H9 (cell line): ENCODE results near the gene UTS2R. TPM values are rescaled to one million over a fixed set of nuclear protein-coding genes. Genes with fewer than 3 reads are reported as not detected.

Experiments used
- DNase-seq: peaks from one replicate; pipeline ENCODE4 v3.0.0-alpha.2; 2017
- H2AFZ ChIP-seq: one replicate; pipeline ENCODE4 v1.6.1; 2013; ENCODE audit warnings: mild to moderate bottlenecking, low read length, control low read depth, moderate library complexity
- H2AK5ac ChIP-seq: 2 replicates; pipeline ENCODE4 v1.6.1; 2013; ENCODE audit warnings: low read length, control low read depth, mixed read lengths; ENCODE audit not compliant: insufficient read length
- H2BK120ac ChIP-seq: one replicate; pipeline ENCODE4 v1.6.1; 2013; ENCODE audit warnings: low read depth, mild to moderate bottlenecking, low read length, control low read depth, inconsistent platforms; ENCODE audit not compliant: poor library complexity, severe bottlenecking
- H2BK12ac ChIP-seq: 2 replicates; pipeline ENCODE4 v1.6.1; 2013; ENCODE audit warnings: low read length, control low read depth, mixed read lengths, low read depth; ENCODE audit not compliant: insufficient read length
- H2BK15ac ChIP-seq: 2 replicates; pipeline ENCODE4 v1.6.1; 2013; ENCODE audit warnings: low read depth, low read length, control low read depth
- H2BK20ac ChIP-seq: one replicate; pipeline ENCODE4 v1.6.1; 2013; ENCODE audit warnings: low read depth, mild to moderate bottlenecking, low read length, control low read depth, inconsistent platforms; ENCODE audit not compliant: poor library complexity, severe bottlenecking
- H2BK5ac ChIP-seq: 2 replicates; pipeline ENCODE4 v1.6.1; 2013; ENCODE audit warnings: low read length, control low read depth, mixed read lengths; ENCODE audit not compliant: insufficient read length
- H3K14ac ChIP-seq: 2 replicates; pipeline ENCODE4 v1.6.1; 2013; ENCODE audit warnings: low read length, control low read depth; ENCODE audit not compliant: insufficient read depth
- H3K18ac ChIP-seq: 2 replicates; pipeline ENCODE4 v1.6.1; 2013; ENCODE audit warnings: low read depth, mild to moderate bottlenecking, mixed read lengths, low read length, control low read depth; ENCODE audit not compliant: insufficient read length
- H3K23ac ChIP-seq: 2 replicates; pipeline ENCODE4 v1.6.1; 2013; ENCODE audit warnings: low read length, control low read depth, mixed read lengths, low read depth; ENCODE audit not compliant: insufficient read length
- H3K23me2 ChIP-seq: 2 replicates; pipeline ENCODE4 v1.6.1; 2013; ENCODE audit warnings: low read depth, mild to moderate bottlenecking, mixed read lengths, low read length, control low read depth; ENCODE audit not compliant: insufficient read length, poor library complexity, severe bottlenecking
- H3K27ac ChIP-seq: 2 replicates; pipeline ENCODE4 v1.5.1; 2013; ENCODE audit warnings: low read length, control low read depth, mixed read lengths, low read depth; ENCODE audit not compliant: insufficient read length
- H3K27me3 ChIP-seq: 2 replicates; pipeline ENCODE4 v1.6.1; 2013; ENCODE audit warnings: low read length, control low read depth, inconsistent platforms; ENCODE audit not compliant: insufficient read depth
- H3K4ac ChIP-seq: 2 replicates; pipeline ENCODE4 v1.6.1; 2013; ENCODE audit warnings: low read depth, mild to moderate bottlenecking, control low read depth, inconsistent platforms, low read length, moderate library complexity
- H3K4me1 ChIP-seq: 2 replicates; pipeline ENCODE4 v1.6.1; 2013; ENCODE audit warnings: low read length, control low read depth, inconsistent platforms; ENCODE audit not compliant: insufficient read depth
- H3K4me2 ChIP-seq: 2 replicates; pipeline ENCODE4 v1.6.1; 2013; ENCODE audit warnings: low read length, control low read depth, mixed read lengths; ENCODE audit not compliant: insufficient read length, insufficient read depth
- H3K56ac ChIP-seq: 2 replicates; pipeline ENCODE4 v1.6.1; 2013; ENCODE audit warnings: low read depth, mild to moderate bottlenecking, mixed read lengths, low read length, control low read depth; ENCODE audit not compliant: insufficient read length
- H3K79me1 ChIP-seq: 2 replicates; pipeline ENCODE4 v1.6.1; 2013; ENCODE audit warnings: low read depth, mild to moderate bottlenecking, moderate library complexity, low read length, control low read depth, inconsistent platforms; ENCODE audit not compliant: insufficient read depth, poor library complexity, severe bottlenecking
- H3K79me2 ChIP-seq: 2 replicates; pipeline ENCODE4 v1.6.1; 2013; ENCODE audit warnings: low read length, control low read depth, inconsistent platforms; ENCODE audit not compliant: insufficient read depth
- H3K9ac ChIP-seq: 2 replicates; pipeline ENCODE4 v1.6.1; 2013; ENCODE audit warnings: low read length, control low read depth, mixed read lengths; ENCODE audit not compliant: insufficient read length; ENCODE audit errors: extremely low read depth
- H3K9me3 ChIP-seq: one replicate; pipeline ENCODE4 v1.6.1; 2013; ENCODE audit warnings: low read depth, low read length, inconsistent platforms; ENCODE audit not compliant: control insufficient read depth
- H3T11ph ChIP-seq: one replicate; pipeline ENCODE4 v1.6.1; 2013; ENCODE audit warnings: mild to moderate bottlenecking, low read length, control low read depth, inconsistent platforms
- H4K20me1 ChIP-seq: one replicate; pipeline ENCODE4 v1.6.1; 2013; ENCODE audit not compliant: control insufficient read depth, insufficient read length, insufficient read depth
- H4K5ac ChIP-seq: 2 replicates; pipeline ENCODE4 v1.6.1; 2013; ENCODE audit warnings: low read depth, mild to moderate bottlenecking, mixed read lengths, low read length, control low read depth; ENCODE audit not compliant: insufficient read length
- H4K8ac ChIP-seq: replicated peaks from 2 replicates; pipeline ENCODE4 v1.6.1; 2013; ENCODE audit warnings: low read length, control low read depth, mixed read lengths, low read depth; ENCODE audit not compliant: insufficient read length
- H4K91ac ChIP-seq: 2 replicates; pipeline ENCODE4 v1.6.1; 2013; ENCODE audit warnings: low read depth, mild to moderate bottlenecking, moderate library complexity, mixed read lengths, low read length, control low read depth; ENCODE audit not compliant: insufficient read length
- H3K27ac Mint-ChIP-seq, 3 experiments: 2 replicates in 2 of 3; 3 replicates in 1 of 3; pipeline ENCODE4 v1.8.0; 2020 to 2021; ENCODE audit warnings: mixed read lengths in 3 of 3, mild to moderate bottlenecking in 1 of 3, moderate library complexity in 1 of 3
- H3K27me3 Mint-ChIP-seq: 2 replicates; pipeline ENCODE4 v1.8.0; 2021; ENCODE audit warnings: low read depth, mild to moderate bottlenecking, moderate library complexity, mixed read lengths
- H3K36me3 Mint-ChIP-seq, 3 experiments: 2 replicates in 2 of 3; 3 replicates in 1 of 3; pipeline ENCODE4 v1.8.0; 2020 to 2021; ENCODE audit warnings: low read depth in 3 of 3, mixed read lengths in 3 of 3; ENCODE audit not compliant: insufficient read depth in 1 of 3
- H3K4me1 Mint-ChIP-seq, 2 experiments: 2 replicates each; pipeline ENCODE4 v1.8.0; 2020; ENCODE audit warnings: mixed read lengths in 2 of 2
- H3K4me3 Mint-ChIP-seq, 2 experiments: 2 replicates in 1 of 2; 3 replicates in 1 of 2; pipeline ENCODE4 v1.8.0; 2020 to 2021; ENCODE audit warnings: mild to moderate bottlenecking in 2 of 2, mixed read lengths in 2 of 2, moderate library complexity in 1 of 2
- H3K9me3 Mint-ChIP-seq, 2 experiments: 2 replicates in 1 of 2; 3 replicates in 1 of 2; pipeline ENCODE4 v1.8.0; 2020; ENCODE audit warnings: mild to moderate bottlenecking in 2 of 2, mixed read lengths in 2 of 2, moderate library complexity in 1 of 2
- WGBS: extraction: QIAGEN DNeasy Blood & Tissue Kit; methylation state at CpG from one replicate; pipeline ENCODE4 v1.1.7; 2013; ENCODE audit warnings: missing lambda C conversion rate, low lambda C conversion rate, mixed read lengths; ENCODE audit not compliant: insufficient read length; ENCODE audit errors: extremely low coverage; 5-methylcytosine and 5-hydroxymethylcytosine counted together
- total RNA-seq: library from RNA; stranded (reverse); gene quantifications from 2 replicates; pipeline ENCODE4 v1.2.1, GENCODE V29; 2021
- TF ChIP-seq, protein P1 (sequence below): fragments of 200-600 bp; sonication (generic); conservative IDR thresholded peaks from 3 replicates; pipeline ENCODE4 v1.8.0; 2021; ENCODE audit warnings: antibody characterized with exemption, mild to moderate bottlenecking

Gene UTS2R
- total RNA-seq, 1 experiment from 2014 or later, result 0.94 TPM

DNA sequence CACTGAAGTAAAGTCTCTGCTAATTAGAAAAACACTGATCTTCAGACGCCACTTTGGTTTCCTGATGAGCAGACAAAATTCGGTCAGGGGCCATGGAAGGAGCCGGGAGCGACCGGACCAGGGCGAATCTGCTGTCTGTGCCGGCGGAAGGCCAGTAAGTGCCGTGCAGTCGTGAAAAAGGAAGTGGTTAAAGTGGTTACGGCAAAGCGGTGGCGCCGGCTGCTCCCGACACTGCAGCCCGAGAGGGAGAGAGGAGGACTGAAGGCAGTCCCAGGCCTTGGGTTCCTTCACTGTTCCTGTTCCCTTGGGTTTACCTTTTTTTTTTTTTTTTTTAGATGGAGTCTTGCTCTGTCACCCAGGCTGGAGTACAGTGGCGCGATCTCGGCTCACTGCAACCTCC, 29.3 kb downstream of the UTS2R start:
- no peak overlapping the region for H4K5ac ChIP-seq
- no peak overlapping the region for H3K4me2 ChIP-seq
- no peak overlapping the region for H3K14ac ChIP-seq
- WGBS, result no CpG with 5 or more reads among the region's 19 CpGs
- H3K79me2 ChIP-seq, result no peaks in the 10 kb centered on the region
- no peak overlapping the region for H2BK15ac ChIP-seq
- no peak for DNase-seq
- H4K8ac ChIP-seq, result no peak overlapping the region
- no peak overlapping the region for H3K56ac ChIP-seq
- no peak overlapping the region for H3T11ph ChIP-seq
- H3K27me3 Mint-ChIP-seq, result no peaks in the 10 kb centered on the region
- no peak overlapping the region for H2AK5ac ChIP-seq
- no peak overlapping the region for H2BK12ac ChIP-seq
- no peak overlapping the region for H2AFZ ChIP-seq
- H3K27ac ChIP-seq, result no peak overlapping the region
- H3K9me3 Mint-ChIP-seq, result no peaks in the 10 kb centered on the region
- H4K91ac ChIP-seq, result no peak overlapping the region
- no peak overlapping the region for H3K18ac ChIP-seq
- peaks cover 4 to 26% (median 18%) of the 10 kb centered on the region in 3 experiments for H3K36me3 Mint-ChIP-seq
- no peak overlapping the region for H2BK20ac ChIP-seq
- no peak overlapping the region for H2BK5ac ChIP-seq
- no peak overlapping the region for H3K4ac ChIP-seq
- TF ChIP-seq, protein P1, sequence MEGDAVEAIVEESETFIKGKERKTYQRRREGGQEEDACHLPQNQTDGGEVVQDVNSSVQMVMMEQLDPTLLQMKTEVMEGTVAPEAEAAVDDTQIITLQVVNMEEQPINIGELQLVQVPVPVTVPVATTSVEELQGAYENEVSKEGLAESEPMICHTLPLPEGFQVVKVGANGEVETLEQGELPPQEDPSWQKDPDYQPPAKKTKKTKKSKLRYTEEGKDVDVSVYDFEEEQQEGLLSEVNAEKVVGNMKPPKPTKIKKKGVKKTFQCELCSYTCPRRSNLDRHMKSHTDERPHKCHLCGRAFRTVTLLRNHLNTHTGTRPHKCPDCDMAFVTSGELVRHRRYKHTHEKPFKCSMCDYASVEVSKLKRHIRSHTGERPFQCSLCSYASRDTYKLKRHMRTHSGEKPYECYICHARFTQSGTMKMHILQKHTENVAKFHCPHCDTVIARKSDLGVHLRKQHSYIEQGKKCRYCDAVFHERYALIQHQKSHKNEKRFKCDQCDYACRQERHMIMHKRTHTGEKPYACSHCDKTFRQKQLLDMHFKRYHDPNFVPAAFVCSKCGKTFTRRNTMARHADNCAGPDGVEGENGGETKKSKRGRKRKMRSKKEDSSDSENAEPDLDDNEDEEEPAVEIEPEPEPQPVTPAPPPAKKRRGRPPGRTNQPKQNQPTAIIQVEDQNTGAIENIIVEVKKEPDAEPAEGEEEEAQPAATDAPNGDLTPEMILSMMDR, result no peak
- no peak overlapping the region for H2BK120ac ChIP-seq
- H3K27ac Mint-ChIP-seq, result no peak overlapping the region
- H3K27me3 ChIP-seq, result no peaks in the 10 kb centered on the region
- H3K79me1 ChIP-seq, result no peaks in the 10 kb centered on the region
- no peaks in the 10 kb centered on the region for H3K4me1 ChIP-seq
- no peaks in the 10 kb centered on the region; a peak in 1 of 4 replicates for H3K4me1 Mint-ChIP-seq
- no peak overlapping the region for H3K9ac ChIP-seq
- H3K4me3 Mint-ChIP-seq, result no peak overlapping the region
- no peaks in the 10 kb centered on the region for H3K9me3 ChIP-seq
- no peak overlapping the region for H3K23ac ChIP-seq
- no peaks in the 10 kb centered on the region for H4K20me1 ChIP-seq
- no peaks in the 10 kb centered on the region for H3K23me2 ChIP-seq
